ENCODE measurements around the gene CLEC16A. TPM values are rescaled to one million over a fixed set of nuclear protein-coding genes. Genes with fewer than 3 reads are reported as not detected.

Gene CLEC16A
- total RNA-seq, 2 experiments from 2014 or later, result 30.9 to 35.1 TPM

DNA sequence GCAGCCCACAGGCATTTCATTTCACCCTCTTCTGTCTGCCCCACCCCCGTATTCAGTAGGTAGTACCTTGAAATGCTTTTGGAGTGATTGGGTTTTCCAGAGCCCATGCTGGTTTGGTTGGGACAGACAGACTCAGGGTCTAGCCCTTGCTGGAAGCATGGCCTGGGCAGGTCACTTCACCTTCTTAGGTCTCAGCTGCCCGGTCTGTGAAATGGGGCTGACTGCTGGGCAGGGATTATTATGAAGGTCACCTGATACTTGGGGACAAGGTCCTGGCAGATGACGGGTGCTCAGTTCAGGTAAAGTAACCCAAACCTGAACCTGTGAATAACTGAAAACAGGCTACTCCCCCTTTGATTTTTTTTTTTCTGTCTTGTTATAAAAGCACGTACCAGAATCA is 116.0 kb downstream of the CLEC16A start:
- Mint-ChIP-seq H3K27me3 (no peaks in the 10 kb centered on the region), H3K36me3 (ENCODE audit: low read depth) (peaks cover 62% of the 10 kb centered on the region), H3K4me3 (no peak overlapping the region), H3K9me3 (no peaks in the 10 kb centered on the region), H3K4me1 (peaks cover 38% of the 10 kb centered on the region), H3K27ac (no peak overlapping the region)
- POLR2A ChIA-PET, result no interaction called here
- CTCF ChIA-PET, result interaction anchor here (0.8 to 1.7 kb wide), 2 partner anchors 10 to 13 kb away, joined by 3 to 4 read pairs; no protein-coding TSS in a partner anchor
- DNase-seq, result no peak

DNA sequence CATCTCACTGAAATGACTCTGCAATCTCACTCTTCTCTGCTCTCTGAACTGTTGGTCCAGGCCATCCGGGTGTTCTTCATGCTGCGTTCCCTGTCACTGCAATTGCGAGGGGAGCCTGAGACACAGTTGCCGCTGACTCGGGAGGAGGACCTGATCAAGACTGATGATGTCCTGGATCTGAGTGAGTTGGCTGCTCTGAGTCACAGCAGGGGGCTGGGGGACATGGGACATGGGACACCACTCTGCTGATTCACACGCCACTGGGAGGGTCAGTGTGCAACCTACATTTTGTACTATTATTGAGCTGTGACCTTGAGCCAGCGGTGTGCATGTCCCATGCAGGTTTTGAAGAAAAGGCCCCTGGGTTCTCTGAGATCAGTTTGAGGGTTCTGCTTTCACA is 116.5 kb downstream of the CLEC16A start:
- H3K36me3 Mint-ChIP-seq (ENCODE audit: low read depth), result peaks cover 63% of the 10 kb centered on the region
- H3K27me3 Mint-ChIP-seq, result no peaks in the 10 kb centered on the region
- no peak for DNase-seq
- H3K9me3 Mint-ChIP-seq, result no peaks in the 10 kb centered on the region
- POLR2A ChIA-PET, result no interaction called here
- CTCF ChIA-PET, result interaction anchor here (0.9 to 1.7 kb wide), 4 partner anchors 9 to 33 kb away, joined by 4 to 6 read pairs (median 4); no protein-coding TSS in a partner anchor
- peak overlapping the region; percentile 33 for H3K27ac Mint-ChIP-seq
- no peak overlapping the region for H3K4me3 Mint-ChIP-seq
- H3K4me1 Mint-ChIP-seq, result peaks cover 35% of the 10 kb centered on the region

DNA sequence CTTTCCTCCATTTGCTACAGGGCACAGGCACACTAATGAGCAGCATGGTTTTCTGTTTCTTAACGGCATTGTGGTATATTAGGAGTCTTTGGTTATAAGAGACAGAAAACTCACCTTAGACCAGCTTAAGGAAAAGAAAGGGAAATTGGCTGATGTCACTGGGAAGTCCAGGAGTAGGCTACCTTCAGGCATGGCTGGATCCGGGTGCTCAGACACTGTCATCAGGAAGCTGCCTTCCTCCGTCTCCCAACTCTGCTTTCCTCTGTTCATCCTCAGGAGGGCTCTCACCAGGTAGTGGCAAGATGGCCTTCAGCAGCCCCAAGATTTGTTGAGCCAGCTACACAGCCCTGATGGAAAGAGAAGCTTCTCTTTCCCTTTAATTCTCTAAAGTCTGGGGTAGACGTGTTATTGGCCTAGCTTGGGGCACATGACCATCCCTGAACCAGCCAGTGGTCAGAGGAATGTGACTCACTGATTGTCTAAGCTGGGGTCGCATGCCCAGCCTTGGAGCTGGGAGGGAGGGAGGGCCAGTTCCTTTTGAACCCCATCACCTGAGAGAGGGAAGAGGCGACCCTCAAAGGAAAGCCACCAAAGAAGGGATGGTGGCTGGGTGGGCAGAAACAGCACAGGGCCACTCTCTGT is 117.4 kb downstream of the CLEC16A start:
- POLR2A ChIA-PET, result no interaction called here
- CTCF ChIA-PET, result interaction anchor here (0.8 to 1.7 kb wide), 7 partner anchors 9 to 33 kb away, joined by 4 to 6 read pairs (median 4); no protein-coding TSS in a partner anchor

DNA sequence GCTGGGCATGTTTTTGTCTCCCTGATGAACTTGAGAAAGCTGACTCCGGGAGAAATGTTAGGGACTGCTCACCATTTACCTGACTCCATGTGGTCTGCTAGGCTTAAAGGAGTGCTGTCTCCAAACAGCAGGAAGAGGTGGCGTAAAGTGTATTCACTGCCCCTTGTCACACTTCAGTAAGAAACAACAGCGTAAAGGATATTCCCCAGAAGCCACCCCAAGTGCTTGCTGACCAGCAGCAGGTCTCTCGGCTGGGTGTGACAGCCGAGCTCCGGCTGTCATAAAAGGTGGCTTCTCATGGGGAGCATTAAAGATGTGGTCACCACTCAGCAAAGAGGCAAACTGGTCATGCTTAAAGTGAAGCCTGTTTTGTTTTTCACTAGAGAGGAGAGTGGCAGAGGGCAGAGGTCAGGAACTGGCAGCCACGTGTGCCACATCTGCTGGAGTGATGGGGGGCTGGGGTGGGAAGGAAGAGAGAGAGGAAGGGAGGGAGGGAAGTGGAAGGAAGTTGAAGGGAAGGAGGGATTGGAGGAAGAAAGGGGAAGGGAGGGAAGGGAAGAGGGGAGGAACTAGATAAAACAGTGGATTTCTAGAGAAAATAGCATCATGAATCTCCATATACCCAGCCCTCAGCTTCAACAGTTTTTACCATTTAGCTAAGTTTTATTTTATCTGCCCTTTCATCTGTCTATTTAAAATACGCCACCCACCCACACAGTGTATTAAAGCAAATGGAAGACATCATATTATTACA is 119.3 kb downstream of the CLEC16A start:
- H3K27me3 Mint-ChIP-seq, result no peaks in the 10 kb centered on the region
- H3K27ac Mint-ChIP-seq, result no peak overlapping the region
- DNase-seq, result no peak
- peaks cover 34% of the 10 kb centered on the region for H3K4me1 Mint-ChIP-seq
- POLR2A ChIA-PET, result no interaction called here
- no peaks in the 10 kb centered on the region for H3K9me3 Mint-ChIP-seq
- H3K4me3 Mint-ChIP-seq, result no peak overlapping the region
- CTCF ChIA-PET, result interaction anchor here (1.0 to 2.0 kb wide), 7 partner anchors 9 to 36 kb away, joined by 3 to 6 read pairs (median 4); no protein-coding TSS in a partner anchor
- H3K36me3 Mint-ChIP-seq (ENCODE audit: low read depth), result peaks cover 52% of the 10 kb centered on the region

More for the DNA sequence above, 117.4 kb downstream of the CLEC16A start:
- no peak overlapping the region for H3K4me3 Mint-ChIP-seq
- peaks cover 58% of the 10 kb centered on the region for H3K36me3 Mint-ChIP-seq (ENCODE audit: low read depth)
- peaks cover 34% of the 10 kb centered on the region for H3K4me1 Mint-ChIP-seq
- H3K9me3 Mint-ChIP-seq, result no peaks in the 10 kb centered on the region
- no peak for DNase-seq
- no peak overlapping the region for H3K27ac Mint-ChIP-seq
- H3K27me3 Mint-ChIP-seq, result no peaks in the 10 kb centered on the region

DNA sequence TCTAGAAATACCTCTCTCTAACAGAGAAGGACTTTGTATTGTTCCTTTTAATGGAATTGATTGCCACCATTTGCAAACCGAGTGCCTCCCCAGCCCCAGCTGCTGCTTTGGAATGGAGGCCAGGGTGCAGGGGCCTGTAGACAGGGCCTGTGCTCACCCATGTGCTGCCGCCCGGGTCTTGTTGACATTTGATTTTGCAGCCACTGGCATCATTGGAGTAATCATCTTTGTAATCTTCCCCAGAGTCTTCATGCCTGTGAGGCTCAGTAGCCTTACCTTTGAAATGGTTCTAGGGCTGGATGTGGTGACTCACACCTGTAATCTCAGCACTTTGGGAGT is 119.8 kb downstream of the CLEC16A start:
- no peak overlapping the region for H3K4me3 Mint-ChIP-seq
- H3K36me3 Mint-ChIP-seq (ENCODE audit: low read depth), result peaks cover 47% of the 10 kb centered on the region
- DNase-seq, result no peak
- peaks cover 29% of the 10 kb centered on the region for H3K4me1 Mint-ChIP-seq
- H3K27me3 Mint-ChIP-seq, result no peaks in the 10 kb centered on the region
- no peak overlapping the region for H3K27ac Mint-ChIP-seq
- ChIA-PET CTCF (interaction anchor here (0.9 to 2.0 kb wide), 7 partner anchors 9 to 82 kb away, joined by 3 to 6 read pairs (median 4); no protein-coding TSS in a partner anchor), POLR2A (no interaction called here)
- H3K9me3 Mint-ChIP-seq, result no peaks in the 10 kb centered on the region

DNA sequence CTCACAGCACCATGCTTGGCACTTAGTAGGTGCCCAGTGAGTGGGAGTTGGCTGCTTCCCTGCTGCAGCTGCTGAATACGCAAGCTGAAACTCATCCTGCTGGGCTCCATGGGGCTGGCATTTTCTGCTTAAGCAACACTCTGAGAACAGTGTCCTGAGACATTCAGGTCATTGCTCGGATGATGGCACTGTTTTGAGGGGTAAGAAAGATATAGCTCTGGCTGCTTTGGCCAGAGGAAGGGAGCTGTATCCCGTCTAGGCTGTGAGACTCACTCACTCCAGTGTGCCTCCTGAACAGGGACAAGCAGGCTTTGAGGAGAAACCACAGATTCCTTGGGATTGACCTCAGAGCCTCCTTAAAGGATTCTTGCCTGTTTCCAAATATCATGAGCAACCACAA is 120.5 kb downstream of the CLEC16A start:
- Mint-ChIP-seq H3K36me3 (ENCODE audit: low read depth) (peaks cover 49% of the 10 kb centered on the region), H3K27me3 (no peaks in the 10 kb centered on the region), H3K27ac (no peak overlapping the region), H3K4me1 (peaks cover 31% of the 10 kb centered on the region), H3K4me3 (no peak overlapping the region), H3K9me3 (no peaks in the 10 kb centered on the region)
- CTCF ChIA-PET, result interaction anchor here (0.9 to 2.0 kb wide), 8 partner anchors 9 to 82 kb away, joined by 3 to 6 read pairs (median 4); no protein-coding TSS in a partner anchor
- no peak for DNase-seq
- POLR2A ChIA-PET, result no interaction called here

DNA sequence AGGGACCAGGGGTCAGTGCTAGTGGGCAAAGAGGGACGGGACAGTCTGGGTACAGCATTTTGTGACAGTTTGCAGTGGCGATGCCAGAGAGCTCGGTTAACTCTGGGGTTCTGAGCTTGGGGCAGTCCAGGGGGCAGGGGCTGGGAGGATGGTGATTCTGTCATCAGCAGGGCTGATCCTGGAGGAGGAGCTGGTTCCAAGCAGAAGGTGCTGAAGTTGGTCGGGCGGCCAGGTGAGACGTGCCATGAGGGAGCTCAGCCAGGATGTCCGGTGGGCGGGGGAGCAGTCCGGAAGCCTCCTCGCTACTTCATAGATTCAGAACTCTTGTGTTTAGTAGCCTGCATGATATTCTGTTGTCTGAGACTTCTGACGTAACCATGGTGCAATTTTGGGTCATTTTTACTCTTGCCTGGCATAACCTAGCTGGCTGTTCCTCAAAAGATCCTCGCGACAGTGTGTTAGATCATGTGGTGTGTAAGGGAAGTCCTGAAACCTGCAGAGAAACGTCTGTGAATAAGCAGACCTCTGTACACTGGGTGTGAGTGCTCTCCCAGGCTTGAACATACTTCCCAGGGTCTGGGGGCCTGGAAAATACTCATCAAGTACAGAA is 122.0 kb downstream of the CLEC16A start:
- H3K27me3 Mint-ChIP-seq, result no peaks in the 10 kb centered on the region
- no peaks in the 10 kb centered on the region for H3K9me3 Mint-ChIP-seq
- no peak overlapping the region for H3K4me3 Mint-ChIP-seq
- H3K27ac Mint-ChIP-seq, result peak overlapping the region; percentile 67
- ChIA-PET CTCF (interaction anchor here (0.6 to 1.3 kb wide), 4 partner anchors 12 to 677 kb away, joined by 3 to 5 read pairs (median 4); no protein-coding TSS in a partner anchor), POLR2A (interaction anchor here (0.5 kb wide), 1 partner anchor 75 kb away, joined by 4 read pairs; no protein-coding TSS in a partner anchor)
- H3K36me3 Mint-ChIP-seq (ENCODE audit: low read depth), result peaks cover 51% of the 10 kb centered on the region
- no peak for DNase-seq
- H3K4me1 Mint-ChIP-seq, result peaks cover 40% of the 10 kb centered on the region

DNA sequence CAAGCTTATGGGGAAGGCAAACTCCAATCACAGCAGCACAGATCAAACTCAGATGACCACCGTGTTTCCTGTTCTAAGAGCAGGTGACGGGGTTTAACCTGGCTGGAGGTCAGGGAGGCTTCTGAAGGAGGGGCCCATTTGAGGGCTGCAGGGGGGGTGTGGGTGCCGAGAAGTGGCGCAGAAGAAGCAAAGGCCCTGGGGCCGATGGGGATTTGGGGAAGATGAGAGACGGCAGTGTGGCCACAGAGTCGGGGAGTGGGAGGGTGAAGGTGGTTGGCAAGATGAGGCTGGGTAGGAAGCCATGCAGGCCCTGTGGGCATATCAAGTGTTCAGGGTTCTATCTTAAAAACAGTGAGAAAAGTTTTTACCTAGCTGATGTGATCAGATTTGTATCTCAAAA is 122.9 kb downstream of the CLEC16A start:
- Mint-ChIP-seq H3K4me1 (peaks cover 48% of the 10 kb centered on the region), H3K27me3 (no peaks in the 10 kb centered on the region), H3K27ac (no peak overlapping the region), H3K9me3 (no peaks in the 10 kb centered on the region), H3K4me3 (no peak overlapping the region), H3K36me3 (ENCODE audit: low read depth) (peaks cover 51% of the 10 kb centered on the region)
- ChIA-PET CTCF (interaction anchor here (1.1 to 1.5 kb wide), 3 partner anchors 10 to 38 kb away, joined by 3 to 4 read pairs (median 4); no protein-coding TSS in a partner anchor), POLR2A (no interaction called here)
- no peak for DNase-seq

DNA sequence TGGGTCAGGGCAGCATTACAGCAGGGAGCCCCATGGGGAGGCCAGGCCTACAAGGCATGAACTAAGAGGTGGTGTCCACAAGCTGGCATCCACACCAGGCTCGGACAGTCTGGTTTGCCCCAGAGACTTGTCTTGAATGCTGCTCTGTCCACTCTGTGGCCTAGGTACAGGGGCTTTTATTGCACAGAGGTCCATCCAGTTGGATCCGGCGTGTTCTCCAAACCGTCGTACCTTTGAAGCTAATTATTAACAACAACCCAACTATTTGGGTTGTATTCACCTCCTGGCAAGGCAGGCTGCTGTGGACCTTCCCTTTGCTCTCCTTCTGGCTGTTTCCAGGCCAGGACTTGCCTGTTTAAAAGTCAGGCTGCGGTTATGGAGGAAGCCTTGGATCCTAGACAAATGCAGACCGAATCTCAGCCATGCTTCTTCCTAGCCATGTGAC is 123.4 kb downstream of the CLEC16A start:
- ChIA-PET POLR2A (no interaction called here), CTCF (interaction anchor here (1.5 kb wide), 1 partner anchor 10 kb away, joined by 4 read pairs; no protein-coding TSS in a partner anchor)
- H3K36me3 Mint-ChIP-seq (ENCODE audit: low read depth), result peaks cover 54% of the 10 kb centered on the region

DNA sequence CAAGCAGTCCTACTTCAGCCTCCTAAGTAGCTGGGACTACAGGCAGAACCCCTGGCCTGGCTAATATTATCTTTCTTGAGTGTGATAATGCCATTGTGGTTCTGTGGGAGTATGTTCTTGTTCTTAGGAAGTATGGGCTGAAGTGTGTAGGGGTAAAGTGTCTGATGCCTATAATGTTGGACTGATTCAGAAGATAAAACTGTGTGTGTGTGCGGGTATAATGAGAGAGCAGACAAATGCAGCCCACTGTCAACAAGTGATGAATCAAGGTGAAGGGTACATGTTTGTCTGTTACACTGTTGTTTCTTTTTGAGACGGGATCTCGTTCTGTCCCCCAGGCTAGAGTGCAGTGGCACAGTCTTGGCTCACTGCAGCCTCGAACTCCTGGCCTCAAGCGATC is 127.5 kb downstream of the CLEC16A start:
- ChIA-PET POLR2A (no interaction called here), CTCF (no interaction called here)
- peak overlapping the region; percentile 11 for H3K27ac Mint-ChIP-seq
- no peaks in the 10 kb centered on the region for H3K9me3 Mint-ChIP-seq
- no peak overlapping the region for H3K4me3 Mint-ChIP-seq
- H3K36me3 Mint-ChIP-seq (ENCODE audit: low read depth), result peaks cover 52% of the 10 kb centered on the region
- no peaks in the 10 kb centered on the region for H3K27me3 Mint-ChIP-seq
- peaks cover 66% of the 10 kb centered on the region for H3K4me1 Mint-ChIP-seq
- no peak for DNase-seq

More for the DNA sequence above, 123.4 kb downstream of the CLEC16A start:
- H3K9me3 Mint-ChIP-seq, result no peaks in the 10 kb centered on the region
- H3K4me3 Mint-ChIP-seq, result no peak overlapping the region
- peaks cover 52% of the 10 kb centered on the region for H3K4me1 Mint-ChIP-seq
- no peaks in the 10 kb centered on the region for H3K27me3 Mint-ChIP-seq
- no peak overlapping the region for H3K27ac Mint-ChIP-seq
- DNase-seq, result no peak

DNA sequence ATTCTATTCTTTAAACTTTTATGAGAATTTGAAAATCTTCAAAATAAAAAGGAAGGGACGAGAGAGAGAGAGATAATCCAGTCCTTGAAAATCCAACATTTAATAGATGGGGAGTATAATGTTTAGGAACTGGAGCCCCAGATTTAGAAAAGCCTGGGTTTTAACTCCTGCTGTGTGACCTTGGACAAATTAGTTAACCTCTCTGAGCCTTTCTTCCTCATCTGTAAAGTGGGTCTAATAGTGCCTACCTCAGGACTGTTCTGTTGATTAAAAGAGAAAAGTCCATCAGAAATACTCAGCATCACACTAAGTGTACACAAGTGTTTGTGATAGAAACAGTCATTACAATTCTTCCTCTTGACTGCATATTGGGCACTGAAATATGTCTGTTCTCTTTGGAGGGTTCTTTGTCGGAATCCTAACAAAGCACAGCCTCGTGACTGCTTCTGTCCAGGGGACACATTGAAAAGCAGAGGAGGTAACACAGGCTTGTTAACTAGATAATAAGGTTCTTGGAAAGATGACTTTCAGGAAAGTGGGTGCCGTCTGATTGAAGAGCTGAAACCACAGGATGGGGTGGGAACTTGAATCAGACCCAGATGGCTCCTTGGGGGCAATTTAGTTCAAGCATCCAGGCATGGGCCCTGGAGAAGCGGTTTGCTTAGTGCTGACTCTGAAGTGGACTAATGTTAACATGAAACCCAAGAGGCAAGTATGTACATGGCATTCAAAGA is 128.2 kb downstream of the CLEC16A start:
- CTCF ChIA-PET, result interaction anchor here (0.9 to 1.7 kb wide), 5 partner anchors 8 to 20 kb away, joined by 3 to 6 read pairs (median 4); no protein-coding TSS in a partner anchor
- no peak for DNase-seq
- Mint-ChIP-seq H3K27me3 (no peaks in the 10 kb centered on the region), H3K36me3 (ENCODE audit: low read depth) (peaks cover 51% of the 10 kb centered on the region), H3K27ac (peak overlapping the region; percentile 54), H3K4me3 (no peak overlapping the region), H3K4me1 (peaks cover 69% of the 10 kb centered on the region), H3K9me3 (no peaks in the 10 kb centered on the region)
- POLR2A ChIA-PET, result no interaction called here

DNA sequence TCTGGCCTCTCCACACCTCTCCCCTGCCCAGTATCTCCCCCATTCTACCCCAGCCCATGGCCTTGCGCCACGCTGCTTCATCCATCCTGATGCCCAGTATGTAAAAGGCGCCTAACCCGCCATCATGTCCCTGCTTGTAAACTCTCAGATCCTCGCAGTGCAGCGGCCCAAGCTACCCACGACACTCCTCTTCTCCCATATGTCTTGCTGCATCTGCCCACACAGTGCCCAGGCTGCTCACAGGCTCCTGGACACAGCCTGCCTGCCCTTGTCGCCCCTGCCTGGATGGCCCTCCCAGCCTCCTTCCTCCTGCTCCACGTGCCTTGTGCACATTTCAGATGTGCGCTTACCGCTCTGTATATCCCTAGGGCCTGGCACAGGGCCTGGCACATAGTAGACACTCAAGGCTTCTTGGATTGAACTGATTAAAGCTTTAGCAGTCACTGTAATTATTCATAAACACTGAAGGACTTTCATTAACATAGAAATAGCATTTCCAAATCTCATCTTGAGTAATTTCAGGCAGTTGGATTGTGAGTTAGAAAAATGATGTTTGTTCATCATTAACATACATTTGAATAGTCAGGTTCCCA is 129.1 kb downstream of the CLEC16A start:
- no peaks in the 10 kb centered on the region for H3K9me3 Mint-ChIP-seq
- DNase-seq, result no peak
- ChIA-PET POLR2A (interaction anchor here (0.7 kb wide), 1 partner anchor 67 kb away, joined by 5 read pairs; no protein-coding TSS in a partner anchor), CTCF (interaction anchor here (0.9 to 1.7 kb wide), 6 partner anchors 9 to 21 kb away, joined by 3 to 6 read pairs (median 4); no protein-coding TSS in a partner anchor)
- no peaks in the 10 kb centered on the region for H3K27me3 Mint-ChIP-seq
- peak overlapping the region; percentile 71 for H3K27ac Mint-ChIP-seq
- H3K36me3 Mint-ChIP-seq (ENCODE audit: low read depth), result peaks cover 52% of the 10 kb centered on the region
- H3K4me3 Mint-ChIP-seq, result no peak overlapping the region
- peaks cover 78% of the 10 kb centered on the region for H3K4me1 Mint-ChIP-seq

Measured in activated CD4-positive, alpha-beta T cell treated with anti-CD3 and anti-CD28 coated beads, Interleukin-2, amount 10 ng/mL, durations not matched to agents 7 days and 5 days (primary cell).